ENCODE data around the gene SLC7A5. TPM values are rescaled to one million over a fixed set of nuclear protein-coding genes. Genes with fewer than 3 reads are reported as not detected.
A peak's percentile ranks its signal among the peaks of the same experiment; 100 is the strongest.

Gene SLC7A5
- total and polyA plus RNA-seq, 2 of the 13 experiments (the other 11 are each of a cell fraction or from before 2014, with no cell fraction given) = 79.6 to 155 TPM

DNA sequence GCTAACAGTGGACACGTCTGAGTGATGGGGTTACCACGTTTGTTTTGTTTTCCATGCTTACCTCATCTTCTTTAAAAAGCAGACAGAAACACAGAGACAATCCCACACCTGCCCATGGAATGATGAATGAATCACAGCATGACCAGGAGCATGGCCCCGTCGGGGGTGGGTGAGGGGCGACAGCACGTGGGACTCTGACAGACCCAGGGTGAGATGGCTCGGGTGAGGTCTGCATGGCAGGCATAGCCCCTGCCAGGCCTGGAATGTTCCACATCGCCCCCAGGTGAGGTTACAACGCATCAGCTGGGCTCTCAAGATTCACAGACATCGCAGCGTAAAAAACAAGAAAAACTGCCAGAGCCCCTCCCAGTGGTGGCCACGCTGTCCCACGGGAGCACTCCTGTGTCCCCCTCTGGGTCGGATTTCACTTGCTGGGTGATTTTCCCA is 18.1 kb downstream of the SLC7A5 start (continued):
- TF ChIP-seq, protein P1, sequence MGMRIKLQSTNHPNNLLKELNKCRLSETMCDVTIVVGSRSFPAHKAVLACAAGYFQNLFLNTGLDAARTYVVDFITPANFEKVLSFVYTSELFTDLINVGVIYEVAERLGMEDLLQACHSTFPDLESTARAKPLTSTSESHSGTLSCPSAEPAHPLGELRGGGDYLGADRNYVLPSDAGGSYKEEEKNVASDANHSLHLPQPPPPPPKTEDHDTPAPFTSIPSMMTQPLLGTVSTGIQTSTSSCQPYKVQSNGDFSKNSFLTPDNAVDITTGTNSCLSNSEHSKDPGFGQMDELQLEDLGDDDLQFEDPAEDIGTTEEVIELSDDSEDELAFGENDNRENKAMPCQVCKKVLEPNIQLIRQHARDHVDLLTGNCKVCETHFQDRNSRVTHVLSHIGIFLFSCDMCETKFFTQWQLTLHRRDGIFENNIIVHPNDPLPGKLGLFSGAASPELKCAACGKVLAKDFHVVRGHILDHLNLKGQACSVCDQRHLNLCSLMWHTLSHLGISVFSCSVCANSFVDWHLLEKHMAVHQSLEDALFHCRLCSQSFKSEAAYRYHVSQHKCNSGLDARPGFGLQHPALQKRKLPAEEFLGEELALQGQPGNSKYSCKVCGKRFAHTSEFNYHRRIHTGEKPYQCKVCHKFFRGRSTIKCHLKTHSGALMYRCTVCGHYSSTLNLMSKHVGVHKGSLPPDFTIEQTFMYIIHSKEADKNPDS (CRISPR knock-in tag; IDR thresholded peaks at IDR 0.05) = no peak
- no peak for TF ChIP-seq YY1 (IDR thresholded peaks at IDR 0.05; ENCODE audit: insufficient read depth, insufficient replicate concordance, low read depth, low read length)
- no peak for TF ChIP-seq LCORL (IDR thresholded peaks at IDR 0.05)
- TF ChIP-seq LCORL (CRISPR knock-in tag; IDR thresholded peaks at IDR 0.05) = no peak
- TF ChIP-seq AGO2 (optimal IDR thresholded peaks at IDR 0.05; ENCODE audit: low read depth, low read length) = no peak
- no peak for TF ChIP-seq FOXA3 (CRISPR knock-in tag; IDR thresholded peaks at IDR 0.05)
- TF ChIP-seq FOSL2 (CRISPR knock-in tag; IDR thresholded peaks at IDR 0.05) = peak; percentile 7; the same call in 1 of the 2 replicates
- peak; percentile 72 for TF ChIP-seq ZNF263 (CRISPR knock-in tag; IDR thresholded peaks at IDR 0.05)
- TF ChIP-seq ZNF160 (CRISPR knock-in tag; IDR thresholded peaks at IDR 0.05) = no peak
- 0 out of 2 replicates have a peak, but pooled peaks have one; percentile 37 for TF ChIP-seq EED (CRISPR knock-in tag; IDR thresholded peaks at IDR 0.05)
- no peak for TF ChIP-seq MBD4 (IDR thresholded peaks at IDR 0.05; ENCODE audit: borderline replicate concordance, low read length)
- no peak for TF ChIP-seq PATZ1 (CRISPR knock-in tag; IDR thresholded peaks at IDR 0.05)
- TF ChIP-seq BORCS8-MEF2B (CRISPR knock-in tag; IDR thresholded peaks at IDR 0.05) = peak; percentile 28; the same call in 1 of the 2 replicates
- no peak for TF ChIP-seq ZNF44 (CRISPR knock-in tag; IDR thresholded peaks at IDR 0.05)
- no peak for TF ChIP-seq XRCC5 (optimal IDR thresholded peaks at IDR 0.05; ENCODE audit: low read length)
